Hepatic stellate cell (primary cell): ENCODE data around the gene SPTLC3.

Source experiments
- DNase-seq: peaks from one replicate; pipeline ENCODE4 v3.0.0; 2011; ENCODE audit warnings: low spot score

Gene SPTLC3

DNA sequence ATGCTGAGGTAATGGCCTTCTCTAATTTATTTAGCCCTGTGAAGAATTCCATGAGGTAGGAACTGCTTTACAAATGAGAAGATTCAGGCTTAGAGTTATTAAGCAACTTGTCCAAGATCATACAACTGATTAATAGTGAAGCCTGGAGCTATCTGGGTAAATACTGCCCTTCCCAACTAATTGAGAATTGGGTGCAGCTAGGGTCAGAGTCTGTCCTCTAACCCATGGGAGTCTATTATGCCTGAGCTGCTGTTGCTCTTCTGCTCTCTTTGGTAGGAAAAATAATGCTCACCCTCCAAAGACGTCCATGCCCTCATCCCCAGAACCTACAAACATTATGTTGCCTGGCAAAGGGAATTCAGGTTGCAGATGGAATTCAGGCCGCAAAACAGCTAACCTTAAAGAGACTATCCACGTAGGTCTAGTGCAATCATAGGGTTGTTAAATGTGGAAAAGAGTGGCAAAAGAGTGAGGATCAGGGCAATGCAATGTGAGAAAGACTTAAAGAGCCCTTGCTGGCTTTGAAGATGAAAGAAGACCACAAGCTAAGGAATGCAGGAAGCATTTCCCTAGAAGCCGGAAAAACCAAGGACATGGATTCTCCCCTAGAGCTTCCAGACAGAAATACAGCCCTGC lies 90.1 kb downstream of the SPTLC3 start:
- no peak for DNase-seq

DNA sequence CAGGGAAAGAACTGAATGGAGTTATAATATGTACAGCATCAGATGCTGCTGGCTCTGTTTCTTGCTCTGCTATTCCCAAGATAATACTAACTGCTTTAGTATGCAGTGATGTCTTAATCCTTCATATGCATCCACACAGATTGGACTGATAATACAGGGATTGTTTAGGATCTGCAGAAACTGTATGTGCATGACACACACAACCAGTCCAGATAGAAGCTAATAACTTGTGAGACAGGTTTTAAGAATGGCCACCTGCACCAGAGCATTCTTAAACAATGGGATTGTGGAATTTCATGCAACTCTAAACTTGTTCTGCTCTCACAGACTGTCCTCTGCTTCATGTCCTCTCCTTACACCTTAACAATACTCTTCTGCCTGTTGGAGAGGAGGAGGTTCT lies 90.9 kb downstream of the SPTLC3 start:
- DNase-seq: no peak

DNA sequence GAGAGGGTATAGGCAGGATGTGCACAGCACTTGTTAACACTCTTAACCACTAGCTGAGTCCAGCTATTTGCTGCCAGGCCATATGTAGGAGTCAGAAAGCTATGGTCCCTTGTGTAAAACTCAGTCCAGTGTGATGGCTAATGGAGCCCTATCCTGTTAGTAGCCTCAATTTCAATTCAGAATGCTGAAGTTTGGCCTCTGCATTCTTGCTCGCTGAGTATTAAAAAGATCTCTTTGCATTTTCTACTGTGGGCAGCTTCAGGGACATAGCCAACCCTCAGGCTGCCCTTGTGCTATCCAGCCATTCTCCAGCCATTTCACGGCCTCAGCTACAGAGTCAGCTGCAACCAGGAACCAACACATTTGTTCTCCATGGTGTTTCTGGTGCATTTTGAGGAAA lies 92.5 kb downstream of the SPTLC3 start:
- no peak for DNase-seq

DNA sequence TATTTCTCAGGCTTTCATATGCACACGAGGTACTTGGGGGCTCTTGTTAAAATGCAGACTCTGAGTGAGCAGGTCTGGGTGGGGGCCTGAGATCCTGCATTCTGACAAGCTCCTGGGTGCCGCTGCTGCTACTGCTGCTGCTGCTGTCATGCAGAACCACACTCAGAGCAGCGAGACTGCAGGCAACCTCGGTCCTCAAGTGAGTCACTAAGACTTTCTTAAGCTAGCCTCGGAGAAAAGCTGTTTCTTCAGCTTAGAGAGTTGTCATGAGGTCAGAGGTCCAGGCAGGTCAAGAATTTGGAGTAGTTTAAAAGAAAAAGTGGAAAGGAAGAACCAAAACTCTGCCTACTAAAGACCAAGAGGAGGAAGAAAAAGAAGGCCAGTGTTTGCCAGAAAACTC lies 92.9 kb downstream of the SPTLC3 start:
- DNase-seq: no peak

DNA sequence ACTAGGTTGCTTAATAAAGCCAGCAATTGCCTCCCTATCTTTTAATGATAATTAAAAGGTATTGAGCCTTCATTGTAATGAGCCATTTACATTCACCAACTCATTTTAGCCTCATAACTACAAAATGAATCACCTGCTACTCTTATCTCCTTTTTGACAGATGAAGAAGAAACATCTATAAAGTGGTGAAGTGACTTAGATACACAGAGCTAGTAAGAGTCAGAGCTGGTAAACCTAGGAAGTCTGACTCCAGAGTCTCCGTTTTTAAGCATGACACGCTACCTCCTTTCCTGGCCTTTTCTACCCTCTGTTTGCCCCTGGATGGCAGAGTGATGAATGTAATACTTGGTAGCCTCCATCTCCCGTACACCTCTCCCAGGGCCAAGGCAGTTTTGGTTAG lies 93.5 kb downstream of the SPTLC3 start:
- no peak for DNase-seq

DNA sequence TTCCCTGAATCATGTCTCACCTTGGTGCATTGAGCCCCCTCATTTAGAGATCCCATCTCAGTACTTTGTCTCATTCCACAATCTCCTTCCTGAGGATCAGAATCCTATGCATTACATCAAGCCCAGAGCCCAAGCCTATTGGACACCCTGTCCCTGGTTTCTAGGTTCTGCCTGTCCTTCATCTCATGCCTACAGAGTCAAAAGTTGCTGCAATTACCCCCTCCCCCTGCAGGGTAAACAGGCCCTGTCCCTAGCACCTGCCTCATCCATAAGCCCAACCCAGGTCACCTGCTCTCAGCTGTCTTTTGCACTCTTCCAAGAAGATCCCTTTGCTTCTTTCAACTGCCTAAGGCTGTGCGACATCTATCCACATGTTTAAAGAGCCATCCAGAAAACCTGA lies 93.9 kb downstream of the SPTLC3 start:
- no peak for DNase-seq

DNA sequence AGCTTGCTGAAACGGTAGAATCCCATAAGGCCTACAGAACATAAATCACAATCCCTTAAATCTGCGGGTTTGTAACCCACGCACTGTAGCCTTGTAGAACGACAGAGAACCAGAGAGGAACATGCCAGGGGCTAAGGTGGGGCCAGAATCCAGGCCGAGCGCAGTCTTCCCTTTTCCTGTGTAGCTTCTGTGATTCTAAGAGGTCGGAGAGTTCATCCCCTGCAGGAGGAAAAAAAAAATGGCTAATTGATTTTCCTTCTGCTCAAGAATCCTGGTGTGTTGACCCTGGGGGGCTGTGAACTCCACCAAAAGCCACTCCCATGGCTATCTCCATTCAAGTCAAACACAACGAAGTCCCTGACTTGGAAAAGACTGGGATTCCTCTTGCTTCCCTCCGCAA lies 96.3 kb downstream of the SPTLC3 start:
- DNase-seq: no peak

DNA sequence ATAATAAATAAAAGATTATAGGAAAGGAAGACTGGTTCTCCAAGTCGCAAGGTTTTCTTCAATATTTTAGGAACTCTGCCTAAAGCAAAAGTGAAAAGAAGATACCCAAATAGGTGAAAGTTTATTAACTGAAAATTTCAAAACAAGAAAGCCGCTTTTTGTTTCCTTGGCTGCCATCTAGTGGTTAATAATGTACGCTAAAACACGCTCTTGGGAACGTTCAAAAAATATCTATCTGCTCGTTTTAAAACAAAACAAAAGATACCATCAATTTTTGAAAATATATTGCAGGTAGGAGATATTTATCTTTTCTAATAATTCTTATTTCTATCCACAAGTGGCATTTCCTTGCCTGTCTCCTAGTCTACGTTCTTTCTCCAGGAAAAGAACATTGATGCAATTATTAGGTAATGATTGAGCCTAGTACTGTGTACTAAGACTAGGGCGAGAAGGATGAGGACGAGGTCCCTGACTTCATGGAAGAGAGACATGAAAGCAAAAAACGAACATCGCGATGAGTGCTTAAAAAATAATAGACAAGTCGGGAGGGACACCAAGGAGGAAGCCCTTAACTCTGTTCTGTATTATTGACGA lies 97.2 kb downstream of the SPTLC3 start:
- no peak for DNase-seq

DNA sequence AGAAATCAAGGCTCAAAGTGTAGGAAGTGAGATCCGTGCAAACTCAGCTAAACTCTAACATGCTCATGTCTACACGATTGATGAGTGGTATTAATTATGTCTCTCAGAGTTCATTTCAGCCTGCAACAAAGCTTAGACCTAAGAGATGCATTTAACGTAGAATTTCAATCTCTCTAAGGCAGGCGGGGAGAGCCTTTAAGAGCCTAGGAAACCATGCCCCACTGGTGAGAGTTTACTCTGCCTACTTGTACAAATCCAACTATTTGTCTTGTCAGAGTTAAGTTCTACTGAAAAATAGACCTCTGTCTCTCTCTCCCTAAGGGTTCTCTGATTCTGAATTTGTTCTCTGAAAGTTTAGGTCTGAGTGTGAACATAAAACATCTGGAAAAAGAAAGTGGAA lies 100.9 kb downstream of the SPTLC3 start:
- no peak for DNase-seq

DNA sequence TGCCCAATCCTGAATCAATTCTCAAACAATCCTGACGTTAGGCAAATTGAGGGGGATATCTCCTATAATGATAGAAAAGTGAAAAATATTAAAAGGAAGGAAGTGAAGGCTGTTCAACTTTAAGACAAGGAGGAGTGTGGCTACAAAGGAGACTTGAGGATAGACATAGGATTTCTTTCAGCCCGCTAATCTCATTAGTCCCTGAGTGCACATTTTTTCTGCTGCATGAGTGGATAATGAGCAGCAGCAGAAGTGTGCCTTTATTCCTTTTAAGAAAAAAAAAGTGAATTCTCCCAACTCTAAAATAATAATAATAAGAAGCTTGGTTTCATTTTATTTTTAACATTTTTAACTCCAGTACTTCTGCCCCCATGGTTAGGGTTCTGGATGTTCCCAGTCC lies 102.0 kb downstream of the SPTLC3 start:
- no peak for DNase-seq

DNA sequence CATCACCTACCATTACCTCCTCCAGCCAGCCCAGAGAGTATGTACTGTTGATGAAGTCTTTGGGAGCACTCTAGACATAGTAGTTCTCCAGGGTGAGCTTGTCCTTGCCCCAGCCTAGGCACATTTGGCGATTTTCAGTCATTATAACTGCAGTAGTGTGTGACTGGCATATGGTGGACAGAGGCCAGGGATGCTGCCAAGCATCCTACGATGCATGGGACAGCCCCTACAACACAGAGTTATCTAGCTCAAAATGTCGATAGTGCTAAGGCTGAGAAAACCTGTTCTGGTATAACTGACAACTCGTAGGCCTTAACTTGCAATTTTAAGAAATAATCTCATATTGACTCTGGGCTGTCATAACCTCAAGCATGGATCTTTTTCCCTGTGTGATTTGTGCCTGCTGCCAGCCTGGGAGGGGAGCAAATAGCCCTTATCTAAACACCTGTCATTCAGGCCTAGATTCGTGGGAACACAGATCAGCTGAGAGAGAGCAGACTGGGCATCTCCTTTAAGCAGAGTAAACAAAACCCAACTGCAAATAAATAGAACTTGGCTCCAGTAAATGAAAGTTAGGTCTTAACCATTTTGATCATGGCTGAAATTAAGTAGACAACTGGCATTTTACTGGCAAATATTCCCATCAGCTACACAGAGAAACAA lies 102.6 kb downstream of the SPTLC3 start:
- no peak for DNase-seq

DNA sequence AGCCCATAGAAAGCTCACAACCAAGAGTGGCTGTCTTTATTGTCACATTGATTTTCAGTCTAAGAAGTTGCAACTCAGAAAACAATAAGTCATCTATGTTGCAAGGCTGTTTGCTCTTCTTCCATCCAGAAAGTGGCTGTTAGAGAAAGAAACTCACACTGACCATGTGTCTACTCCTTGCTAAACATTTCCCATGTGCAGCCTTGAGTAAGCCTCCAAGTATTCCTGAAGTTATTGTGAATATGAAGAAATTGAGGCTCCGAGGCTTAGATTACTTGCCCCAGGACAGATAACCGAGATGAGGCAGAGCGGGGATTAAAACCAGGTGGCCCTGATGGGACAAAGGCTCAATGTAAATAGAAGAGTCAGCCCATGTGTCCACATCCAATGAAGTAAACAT lies 105.0 kb downstream of the SPTLC3 start:
- no peak for DNase-seq

DNA sequence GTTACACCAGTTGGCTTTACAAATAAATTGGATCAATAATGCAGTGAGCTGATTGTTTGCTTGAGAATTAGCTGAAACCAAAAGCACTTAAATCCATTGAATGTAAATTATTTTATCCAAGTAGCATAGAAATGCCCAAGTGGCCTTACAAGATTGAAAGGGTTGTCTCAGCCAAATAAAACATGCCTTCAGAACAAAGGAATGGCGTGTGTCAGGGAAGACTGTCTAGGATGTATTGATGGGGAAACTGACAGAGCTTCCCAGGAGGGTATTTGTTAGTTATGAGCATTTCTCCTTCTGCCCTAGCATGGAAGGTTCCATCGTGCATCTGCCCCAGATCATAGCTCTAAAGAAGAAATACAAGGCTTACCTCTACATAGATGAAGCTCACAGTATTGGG lies 108.4 kb downstream of the SPTLC3 start:
- DNase-seq: no peak

DNA sequence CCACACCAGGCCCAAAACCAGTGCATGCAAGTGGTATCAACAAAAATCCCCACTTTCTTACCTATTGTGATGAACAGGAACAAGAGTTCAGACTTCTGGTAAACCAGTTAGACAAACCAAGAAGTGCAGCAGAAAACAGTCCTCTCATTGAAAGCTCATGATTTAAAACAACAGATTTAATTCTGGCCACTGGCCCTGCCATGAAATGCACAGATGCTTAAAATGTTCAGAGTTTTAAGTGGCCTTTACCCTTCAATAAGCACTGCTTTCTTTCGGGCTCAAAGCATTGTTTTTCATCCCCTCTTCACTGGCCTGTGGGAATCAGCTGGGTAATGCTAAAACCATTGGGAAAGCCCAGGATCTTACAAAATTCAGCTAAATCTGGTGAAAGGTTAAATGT lies 109.9 kb downstream of the SPTLC3 start:
- DNase-seq: no peak

DNA sequence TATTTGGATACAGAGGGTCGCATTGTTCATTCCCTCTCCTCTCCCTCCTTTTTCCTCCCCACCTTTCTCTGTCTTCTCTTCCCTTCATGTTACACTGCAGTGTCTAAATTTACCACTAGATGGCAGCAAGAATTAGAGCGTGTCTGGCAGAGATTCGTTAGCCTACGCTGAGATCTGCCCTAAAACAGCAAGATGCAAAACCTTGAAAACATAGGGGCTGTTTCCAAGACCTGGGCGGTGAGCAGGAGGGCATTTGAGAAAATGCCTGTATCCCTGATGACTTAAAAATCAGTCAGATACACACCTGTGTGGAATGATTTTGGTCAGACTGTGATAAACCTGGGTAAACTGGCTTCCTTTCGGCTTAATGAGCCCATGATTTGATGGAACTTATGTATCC lies 110.8 kb downstream of the SPTLC3 start:
- peak; percentile 8 for DNase-seq

DNA sequence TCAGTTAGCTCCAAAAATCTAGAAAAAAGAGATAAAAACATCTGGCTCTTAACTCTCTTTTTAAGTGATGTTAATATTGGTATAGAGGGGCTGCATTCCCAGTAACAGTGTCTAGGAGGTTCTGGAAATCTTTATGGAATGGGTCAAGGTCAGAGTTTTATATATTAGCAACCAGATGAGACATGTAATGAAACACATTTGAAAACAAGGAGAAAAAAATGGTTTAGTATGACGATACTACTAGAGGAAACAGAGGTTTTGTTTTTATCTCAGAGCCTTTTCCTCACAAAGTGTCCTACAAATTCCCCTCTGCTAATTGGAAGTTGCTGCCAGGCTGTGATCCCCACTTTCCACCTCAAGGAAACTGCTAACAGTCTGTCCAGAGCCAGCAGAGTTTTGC lies 111.7 kb downstream of the SPTLC3 start:
- no peak for DNase-seq

DNA sequence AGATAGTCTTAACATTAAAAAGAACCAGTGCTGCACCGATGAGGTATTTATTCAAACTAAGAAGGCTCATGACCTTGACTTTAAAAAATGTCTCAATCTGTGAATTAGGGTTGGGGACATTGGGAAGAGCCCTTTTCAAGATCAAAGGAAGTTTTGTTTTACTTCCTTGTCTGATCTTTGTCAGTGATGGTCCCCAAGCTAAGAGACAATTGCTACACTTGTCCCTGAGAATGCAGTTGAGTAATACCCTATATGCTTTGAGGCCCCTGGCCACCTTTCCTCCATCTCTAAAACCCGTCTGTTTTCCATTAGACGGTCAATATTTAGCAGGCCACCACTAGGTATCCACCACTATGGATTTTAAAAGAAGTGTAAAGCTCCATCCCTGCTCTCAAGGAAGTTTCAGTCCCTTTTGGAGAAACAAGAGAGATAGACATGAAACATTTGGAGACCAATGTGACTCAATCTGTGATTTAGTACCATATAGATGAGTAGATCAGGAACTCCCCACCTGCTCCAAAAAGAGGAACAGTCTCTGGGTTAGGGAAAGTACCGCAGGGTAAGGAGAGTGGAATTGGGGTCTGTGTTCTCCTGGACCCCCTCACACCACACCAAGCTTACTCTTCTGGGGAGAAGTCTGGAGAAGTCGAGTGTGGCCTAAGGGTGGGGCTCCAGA lies 113.2 kb downstream of the SPTLC3 start:
- DNase-seq: no peak

DNA sequence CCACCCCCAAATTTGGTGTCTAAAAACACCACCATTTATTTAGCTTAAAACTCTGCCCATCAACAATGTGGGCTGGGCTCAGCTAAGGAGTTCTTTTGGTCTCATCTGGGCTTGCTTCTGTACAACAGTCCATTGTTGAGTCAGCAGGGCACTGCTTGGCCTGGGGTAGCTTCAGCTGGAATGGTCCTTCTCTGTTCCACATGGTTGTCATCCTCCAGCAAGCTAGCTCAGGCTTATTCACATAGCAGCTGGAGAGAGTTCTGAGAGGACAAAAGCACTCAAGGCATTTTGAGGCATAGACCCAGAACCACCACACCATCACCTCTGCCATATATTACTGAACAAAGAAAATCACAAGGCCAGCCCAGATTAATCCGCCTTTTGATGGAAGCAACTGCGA lies 116.7 kb downstream of the SPTLC3 start:
- DNase-seq: no peak

DNA sequence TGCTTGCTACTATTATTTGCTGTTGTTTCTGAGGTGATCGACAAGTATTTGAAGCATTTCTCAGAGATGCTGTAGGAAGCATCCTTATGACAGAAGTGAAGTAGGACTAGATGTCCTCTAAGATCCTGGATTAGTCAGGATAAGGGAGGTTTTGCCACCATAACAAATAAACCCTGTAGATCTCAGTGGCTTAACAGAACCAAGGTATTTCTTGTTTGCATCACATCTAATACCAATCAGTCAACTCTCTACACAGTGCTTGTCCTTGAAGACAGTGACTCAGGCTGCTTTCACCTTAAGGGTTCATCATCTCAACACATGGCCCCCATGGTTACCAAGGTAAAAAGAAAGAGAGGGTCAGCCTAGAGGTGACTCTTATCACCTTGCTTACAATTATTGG lies 119.4 kb downstream of the SPTLC3 start:
- no peak for DNase-seq

DNA sequence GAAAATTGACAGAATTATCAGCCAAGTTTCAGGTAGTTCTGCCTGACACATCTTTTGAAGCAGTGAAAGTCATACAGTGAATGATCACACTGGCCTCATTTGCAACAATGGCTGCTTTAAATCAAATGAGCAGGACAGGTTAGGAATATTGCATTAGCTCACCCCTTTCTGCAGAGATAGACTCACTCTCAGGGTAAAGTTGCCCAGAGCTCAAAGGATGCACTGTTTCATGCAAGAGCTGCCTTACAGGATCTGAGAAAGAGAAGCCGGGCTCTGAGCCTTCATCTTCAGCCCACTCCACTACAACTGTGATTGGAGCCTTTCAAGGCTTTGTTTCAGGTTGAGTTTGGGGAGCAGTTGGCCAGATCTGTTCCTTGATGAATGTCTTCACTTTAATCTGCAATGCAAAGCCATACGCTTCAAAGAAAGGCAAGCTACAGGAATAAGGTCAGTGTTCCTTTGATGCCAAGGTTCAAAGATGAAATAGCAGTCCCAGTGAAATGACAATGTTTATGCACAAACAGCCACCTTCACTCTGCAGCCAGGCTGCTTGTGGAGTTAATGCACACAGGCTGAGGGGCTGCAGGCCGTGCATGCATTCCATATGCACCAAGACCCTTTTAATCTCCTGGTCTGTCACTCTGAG lies 121.4 kb downstream of the SPTLC3 start:
- no peak for DNase-seq

DNA sequence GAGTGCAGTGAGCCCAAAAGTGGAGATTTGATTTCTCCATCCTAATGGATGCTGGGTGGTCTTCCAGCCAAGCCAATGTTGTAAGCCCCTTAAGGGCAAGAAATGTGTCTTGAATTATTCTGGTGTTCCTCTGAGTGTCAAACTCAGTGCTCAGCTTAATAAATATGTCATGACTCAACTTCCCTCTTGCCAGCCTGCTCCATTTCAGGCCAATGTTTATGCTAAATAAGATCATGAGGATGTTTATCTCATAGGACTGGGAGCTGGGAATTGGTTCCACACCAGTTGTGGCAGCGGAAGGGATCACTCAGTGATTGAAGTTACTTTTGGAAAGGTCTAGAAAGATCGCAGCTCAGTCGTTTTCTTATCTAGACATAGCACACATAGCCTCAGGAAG lies 121.9 kb downstream of the SPTLC3 start:
- no peak for DNase-seq

DNA sequence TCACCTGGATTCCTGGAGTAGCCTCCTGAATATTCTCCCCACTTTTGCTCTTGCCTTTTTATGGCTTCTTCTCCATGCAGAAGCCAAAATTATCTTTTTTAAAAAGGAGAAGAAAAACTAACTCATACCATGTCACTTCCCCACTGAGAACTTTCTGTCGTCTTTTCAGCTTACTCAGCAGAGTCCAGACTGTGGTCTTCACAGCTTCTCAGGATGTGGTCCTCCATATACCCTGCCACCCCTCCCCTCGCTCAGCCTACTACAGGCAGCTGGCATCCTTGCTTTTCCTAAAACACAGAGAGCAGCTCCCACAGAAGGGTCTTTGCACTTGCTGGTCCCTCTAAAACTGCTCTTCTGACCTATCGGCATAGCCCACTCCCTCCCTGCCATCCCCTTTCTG lies 122.9 kb downstream of the SPTLC3 start:
- no peak for DNase-seq
